H9 (cell line): Measurements from ENCODE around the gene RRAD. TPM values are rescaled to one million over a fixed set of nuclear protein-coding genes. Genes with fewer than 3 reads are reported as not detected.

ENCODE experiments used
- DNase-seq: peaks from one replicate; pipeline ENCODE4 v3.0.0-alpha.2; 2017
- H2AFZ ChIP-seq: one replicate; pipeline ENCODE4 v1.6.1; 2013; ENCODE audit warnings: mild to moderate bottlenecking, low read length, control low read depth, moderate library complexity
- H2AK5ac ChIP-seq: 2 replicates; pipeline ENCODE4 v1.6.1; 2013; ENCODE audit warnings: low read length, control low read depth, mixed read lengths; ENCODE audit not compliant: insufficient read length
- H2BK120ac ChIP-seq: one replicate; pipeline ENCODE4 v1.6.1; 2013; ENCODE audit warnings: low read depth, mild to moderate bottlenecking, low read length, control low read depth, inconsistent platforms; ENCODE audit not compliant: poor library complexity, severe bottlenecking
- H2BK12ac ChIP-seq: 2 replicates; pipeline ENCODE4 v1.6.1; 2013; ENCODE audit warnings: low read length, control low read depth, mixed read lengths, low read depth; ENCODE audit not compliant: insufficient read length
- H2BK15ac ChIP-seq: 2 replicates; pipeline ENCODE4 v1.6.1; 2013; ENCODE audit warnings: low read depth, low read length, control low read depth
- H2BK20ac ChIP-seq: one replicate; pipeline ENCODE4 v1.6.1; 2013; ENCODE audit warnings: low read depth, mild to moderate bottlenecking, low read length, control low read depth, inconsistent platforms; ENCODE audit not compliant: poor library complexity, severe bottlenecking
- H2BK5ac ChIP-seq: 2 replicates; pipeline ENCODE4 v1.6.1; 2013; ENCODE audit warnings: low read length, control low read depth, mixed read lengths; ENCODE audit not compliant: insufficient read length
- H3K14ac ChIP-seq: 2 replicates; pipeline ENCODE4 v1.6.1; 2013; ENCODE audit warnings: low read length, control low read depth; ENCODE audit not compliant: insufficient read depth
- H3K18ac ChIP-seq: 2 replicates; pipeline ENCODE4 v1.6.1; 2013; ENCODE audit warnings: low read depth, mild to moderate bottlenecking, mixed read lengths, low read length, control low read depth; ENCODE audit not compliant: insufficient read length
- H3K23ac ChIP-seq: 2 replicates; pipeline ENCODE4 v1.6.1; 2013; ENCODE audit warnings: low read length, control low read depth, mixed read lengths, low read depth; ENCODE audit not compliant: insufficient read length
- H3K23me2 ChIP-seq: 2 replicates; pipeline ENCODE4 v1.6.1; 2013; ENCODE audit warnings: low read depth, mild to moderate bottlenecking, mixed read lengths, low read length, control low read depth; ENCODE audit not compliant: insufficient read length, poor library complexity, severe bottlenecking
- H3K27ac ChIP-seq: 2 replicates; pipeline ENCODE4 v1.5.1; 2013; ENCODE audit warnings: low read length, control low read depth, mixed read lengths, low read depth; ENCODE audit not compliant: insufficient read length
- H3K27me3 ChIP-seq: 2 replicates; pipeline ENCODE4 v1.6.1; 2013; ENCODE audit warnings: low read length, control low read depth, inconsistent platforms; ENCODE audit not compliant: insufficient read depth
- H3K4ac ChIP-seq: 2 replicates; pipeline ENCODE4 v1.6.1; 2013; ENCODE audit warnings: low read depth, mild to moderate bottlenecking, control low read depth, inconsistent platforms, low read length, moderate library complexity
- H3K4me1 ChIP-seq: 2 replicates; pipeline ENCODE4 v1.6.1; 2013; ENCODE audit warnings: low read length, control low read depth, inconsistent platforms; ENCODE audit not compliant: insufficient read depth
- H3K4me2 ChIP-seq: 2 replicates; pipeline ENCODE4 v1.6.1; 2013; ENCODE audit warnings: low read length, control low read depth, mixed read lengths; ENCODE audit not compliant: insufficient read length, insufficient read depth
- H3K56ac ChIP-seq: 2 replicates; pipeline ENCODE4 v1.6.1; 2013; ENCODE audit warnings: low read depth, mild to moderate bottlenecking, mixed read lengths, low read length, control low read depth; ENCODE audit not compliant: insufficient read length
- H3K79me1 ChIP-seq: 2 replicates; pipeline ENCODE4 v1.6.1; 2013; ENCODE audit warnings: low read depth, mild to moderate bottlenecking, moderate library complexity, low read length, control low read depth, inconsistent platforms; ENCODE audit not compliant: insufficient read depth, poor library complexity, severe bottlenecking
- H3K79me2 ChIP-seq: 2 replicates; pipeline ENCODE4 v1.6.1; 2013; ENCODE audit warnings: low read length, control low read depth, inconsistent platforms; ENCODE audit not compliant: insufficient read depth
- H3K9ac ChIP-seq: 2 replicates; pipeline ENCODE4 v1.6.1; 2013; ENCODE audit warnings: low read length, control low read depth, mixed read lengths; ENCODE audit not compliant: insufficient read length; ENCODE audit errors: extremely low read depth
- H3K9me3 ChIP-seq: one replicate; pipeline ENCODE4 v1.6.1; 2013; ENCODE audit warnings: low read depth, low read length, inconsistent platforms; ENCODE audit not compliant: control insufficient read depth
- H3T11ph ChIP-seq: one replicate; pipeline ENCODE4 v1.6.1; 2013; ENCODE audit warnings: mild to moderate bottlenecking, low read length, control low read depth, inconsistent platforms
- H4K20me1 ChIP-seq: one replicate; pipeline ENCODE4 v1.6.1; 2013; ENCODE audit not compliant: control insufficient read depth, insufficient read length, insufficient read depth
- H4K5ac ChIP-seq: 2 replicates; pipeline ENCODE4 v1.6.1; 2013; ENCODE audit warnings: low read depth, mild to moderate bottlenecking, mixed read lengths, low read length, control low read depth; ENCODE audit not compliant: insufficient read length
- H4K8ac ChIP-seq: replicated peaks from 2 replicates; pipeline ENCODE4 v1.6.1; 2013; ENCODE audit warnings: low read length, control low read depth, mixed read lengths, low read depth; ENCODE audit not compliant: insufficient read length
- H4K91ac ChIP-seq: 2 replicates; pipeline ENCODE4 v1.6.1; 2013; ENCODE audit warnings: low read depth, mild to moderate bottlenecking, moderate library complexity, mixed read lengths, low read length, control low read depth; ENCODE audit not compliant: insufficient read length
- H3K27ac Mint-ChIP-seq, 3 experiments: 2 replicates in 2 of 3; 3 replicates in 1 of 3; pipeline ENCODE4 v1.8.0; 2020 to 2021; ENCODE audit warnings: mixed read lengths in 3 of 3, mild to moderate bottlenecking in 1 of 3, moderate library complexity in 1 of 3
- H3K27me3 Mint-ChIP-seq: 2 replicates; pipeline ENCODE4 v1.8.0; 2021; ENCODE audit warnings: low read depth, mild to moderate bottlenecking, moderate library complexity, mixed read lengths
- H3K36me3 Mint-ChIP-seq, 3 experiments: 2 replicates in 2 of 3; 3 replicates in 1 of 3; pipeline ENCODE4 v1.8.0; 2020 to 2021; ENCODE audit warnings: low read depth in 3 of 3, mixed read lengths in 3 of 3; ENCODE audit not compliant: insufficient read depth in 1 of 3
- H3K4me1 Mint-ChIP-seq, 2 experiments: 2 replicates each; pipeline ENCODE4 v1.8.0; 2020; ENCODE audit warnings: mixed read lengths in 2 of 2
- H3K4me3 Mint-ChIP-seq, 2 experiments: 2 replicates in 1 of 2; 3 replicates in 1 of 2; pipeline ENCODE4 v1.8.0; 2020 to 2021; ENCODE audit warnings: mild to moderate bottlenecking in 2 of 2, mixed read lengths in 2 of 2, moderate library complexity in 1 of 2
- H3K9me3 Mint-ChIP-seq, 2 experiments: 2 replicates in 1 of 2; 3 replicates in 1 of 2; pipeline ENCODE4 v1.8.0; 2020; ENCODE audit warnings: mild to moderate bottlenecking in 2 of 2, mixed read lengths in 2 of 2, moderate library complexity in 1 of 2
- WGBS: extraction: QIAGEN DNeasy Blood & Tissue Kit; methylation state at CpG from one replicate; pipeline ENCODE4 v1.1.7; 2013; ENCODE audit warnings: missing lambda C conversion rate, low lambda C conversion rate, mixed read lengths; ENCODE audit not compliant: insufficient read length; ENCODE audit errors: extremely low coverage; 5-methylcytosine and 5-hydroxymethylcytosine counted together
- total RNA-seq: library from RNA; stranded (reverse); gene quantifications from 2 replicates; pipeline ENCODE4 v1.2.1, GENCODE V29; 2021
- TF ChIP-seq, protein P1 (sequence below): fragments of 200-600 bp; sonication (generic); conservative IDR thresholded peaks from 3 replicates; pipeline ENCODE4 v1.8.0; 2021; ENCODE audit warnings: antibody characterized with exemption, mild to moderate bottlenecking

Gene RRAD
- total RNA-seq, 1 experiment from 2014 or later = 0.72 TPM

- Histone ChIP-seq H3K4ac (no peak overlapping the region), H4K20me1 (no peaks in the 10 kb centered on the region), H4K91ac (no peak overlapping the region), H3K4me1 (no peaks in the 10 kb centered on the region), H4K8ac (no peak overlapping the region), H3K27me3 (no peaks in the 10 kb centered on the region), H2BK15ac (no peak overlapping the region), H3K23ac (no peak overlapping the region), H3K79me2 (0 out of 2 replicates have a peak, but pooled peaks cover 2% of the 10 kb centered on the region), H2BK120ac (no peak overlapping the region), H2BK12ac (no peak overlapping the region), H3K9ac (no peak overlapping the region), H3K4me2 (no peak overlapping the region), H4K5ac (no peak overlapping the region), H3K9me3 (no peaks in the 10 kb centered on the region), H2AFZ (no peak overlapping the region), H3T11ph (no peak overlapping the region), H3K18ac (no peak overlapping the region), H3K56ac (no peak overlapping the region), H2AK5ac (no peak overlapping the region), H2BK5ac (no peak overlapping the region), H3K79me1 (no peaks in the 10 kb centered on the region), H2BK20ac (no peak overlapping the region), H3K14ac (no peak overlapping the region), H3K23me2 (no peaks in the 10 kb centered on the region), H3K27ac (no peak overlapping the region)
- no CpG with 5 or more reads among the region's 3 CpGs for WGBS
- Mint-ChIP-seq H3K4me1 (peaks cover 2 to 4% of the 10 kb centered on the region in 2 experiments; a peak in 2 of 4 replicates), H3K27me3 (no peaks in the 10 kb centered on the region), H3K4me3 (no peak overlapping the region), H3K27ac (peak overlapping the region in 1 of 3 experiments; percentile 32; a peak in 1 of 7 replicates), H3K36me3 (peaks cover 15 to 51% (median 38%) of the 10 kb centered on the region in 3 experiments; a peak in 6 of 7 replicates), H3K9me3 (no peaks in the 10 kb centered on the region)
- TF ChIP-seq, protein P1, sequence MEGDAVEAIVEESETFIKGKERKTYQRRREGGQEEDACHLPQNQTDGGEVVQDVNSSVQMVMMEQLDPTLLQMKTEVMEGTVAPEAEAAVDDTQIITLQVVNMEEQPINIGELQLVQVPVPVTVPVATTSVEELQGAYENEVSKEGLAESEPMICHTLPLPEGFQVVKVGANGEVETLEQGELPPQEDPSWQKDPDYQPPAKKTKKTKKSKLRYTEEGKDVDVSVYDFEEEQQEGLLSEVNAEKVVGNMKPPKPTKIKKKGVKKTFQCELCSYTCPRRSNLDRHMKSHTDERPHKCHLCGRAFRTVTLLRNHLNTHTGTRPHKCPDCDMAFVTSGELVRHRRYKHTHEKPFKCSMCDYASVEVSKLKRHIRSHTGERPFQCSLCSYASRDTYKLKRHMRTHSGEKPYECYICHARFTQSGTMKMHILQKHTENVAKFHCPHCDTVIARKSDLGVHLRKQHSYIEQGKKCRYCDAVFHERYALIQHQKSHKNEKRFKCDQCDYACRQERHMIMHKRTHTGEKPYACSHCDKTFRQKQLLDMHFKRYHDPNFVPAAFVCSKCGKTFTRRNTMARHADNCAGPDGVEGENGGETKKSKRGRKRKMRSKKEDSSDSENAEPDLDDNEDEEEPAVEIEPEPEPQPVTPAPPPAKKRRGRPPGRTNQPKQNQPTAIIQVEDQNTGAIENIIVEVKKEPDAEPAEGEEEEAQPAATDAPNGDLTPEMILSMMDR = no peak
- no peak for DNase-seq
Observed at GRCh38 chr16:66886914-66887313, 38.4 kb downstream of the RRAD start.
